Hindlimb muscle (tissue), 1 donor: Measurements from ENCODE around the gene NBEAL2. TPM values are rescaled to one million over a fixed set of nuclear protein-coding genes. Genes with fewer than 3 reads are reported as not detected.
"Not testable (repeated sequence)": the region's sequence is repeated elsewhere in the genome, so short reads cannot be mapped to it uniquely, and the experiment has no call there.

ENCODE experiments used
- DNase-seq: peaks from one replicate; pipeline ENCODE4 v3.0.0-alpha.2; 2013
- polyA plus RNA-seq: library from polyadenylated mRNA; unstranded; fragments of 120-200 nt; gene quantifications from one replicate; pipeline ENCODE4 v1.2.1, GENCODE V29; 2013; ENCODE audit not compliant: insufficient read length

The NBEAL2 gene
- polyA plus RNA-seq, 1 donor: 15.8 TPM

DNA sequence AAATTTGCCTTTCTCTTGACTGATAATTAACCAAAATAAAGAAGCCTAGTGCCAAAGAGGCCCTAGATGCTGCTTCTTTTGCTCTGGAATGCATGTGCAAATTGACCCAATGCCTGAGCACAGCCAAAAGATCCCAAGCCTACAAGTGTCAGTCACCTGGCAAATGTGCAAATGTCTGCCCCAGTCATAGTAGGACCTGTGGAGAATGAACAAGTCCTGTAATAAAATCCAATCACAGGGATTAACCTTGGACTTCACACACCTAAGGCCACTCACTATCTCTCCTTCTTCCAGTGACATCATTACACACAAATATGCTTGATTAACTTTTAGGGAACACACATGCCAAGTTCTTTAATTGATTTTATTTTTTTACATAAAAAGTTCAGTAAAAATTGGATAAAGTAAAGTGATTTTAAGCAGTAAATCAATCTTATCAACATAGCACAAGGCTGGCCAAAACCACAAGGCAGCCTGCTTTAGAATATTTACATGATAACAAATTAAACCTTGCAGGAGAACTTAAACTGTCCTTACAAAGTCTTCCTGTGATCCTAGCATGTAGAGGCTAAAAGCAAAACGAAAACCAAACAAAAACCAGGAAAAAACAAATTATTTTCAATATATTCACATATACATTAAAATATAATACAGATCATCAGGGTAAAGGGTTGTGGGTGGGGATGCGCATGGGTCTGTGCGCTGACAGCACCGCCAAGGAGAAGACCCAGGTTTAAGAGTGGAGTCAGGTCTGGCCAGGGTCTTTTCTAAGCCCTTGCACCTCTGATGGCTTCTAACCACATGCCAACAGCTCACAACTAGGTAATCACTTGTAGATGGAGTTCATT lies 36.8 kb downstream of the NBEAL2 start:
- no peak for DNase-seq

DNA sequence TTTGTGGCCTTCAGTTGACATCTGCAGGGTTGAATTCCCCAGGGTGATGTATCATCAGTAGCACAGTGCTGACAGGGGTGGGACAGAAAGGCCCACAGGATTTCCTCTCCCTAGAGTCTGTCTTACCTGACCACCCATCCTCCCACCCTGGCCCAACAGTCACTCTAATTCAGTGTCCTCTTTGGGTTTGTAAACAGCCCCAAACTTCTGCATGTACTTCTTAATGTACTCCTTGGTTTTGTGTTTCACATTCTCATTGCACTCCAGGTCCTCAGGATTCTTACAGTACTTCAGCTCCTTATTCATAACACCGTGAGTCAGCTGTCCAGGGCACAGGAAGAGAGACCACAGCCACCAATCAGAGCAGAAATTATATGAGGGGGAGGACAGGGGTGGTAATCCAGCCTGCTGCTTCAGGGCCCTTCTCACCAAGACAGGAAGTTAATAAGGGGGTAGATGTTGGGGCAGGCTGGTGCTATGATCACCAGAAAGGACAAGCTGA lies 37.5 kb downstream of the NBEAL2 start:
- no peak for DNase-seq

GRCh38 chr3:47017504-47018268 lies 38.2 kb downstream of the NBEAL2 start:
- DNase-seq: no peak

DNA sequence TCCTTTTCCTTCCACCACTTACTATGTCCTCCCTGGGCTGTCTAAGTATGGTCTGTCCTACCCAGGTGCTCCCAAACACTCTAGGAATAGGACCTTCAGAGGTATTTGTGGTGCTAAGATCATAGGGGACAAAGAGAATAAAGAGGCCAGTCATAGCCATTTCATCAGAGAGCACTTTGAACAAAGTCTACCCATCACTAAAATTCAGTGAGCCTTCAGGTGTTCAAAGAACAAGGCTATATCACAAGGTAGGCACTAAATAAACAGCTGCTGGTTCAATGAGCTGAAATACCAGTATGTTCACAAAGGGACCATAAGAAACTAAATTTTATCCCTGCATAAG lies 38.8 kb downstream of the NBEAL2 start:
- no peak for DNase-seq

GRCh38 chr3:47019201-47019600 lies 39.7 kb downstream of the NBEAL2 start:
- no peak for DNase-seq

GRCh38 chr3:47020311-47020710 lies 40.8 kb downstream of the NBEAL2 start:
- DNase-seq: no peak

- no peak for DNase-seq
Measured at GRCh38 chr3:47022641-47023071, 43.2 kb downstream of the NBEAL2 start.

- DNase-seq: no peak
Measured at GRCh38 chr3:47024932-47025331, 45.5 kb downstream of the NBEAL2 start.

- DNase-seq: not testable (repeated sequence)
Measured at GRCh38 chr3:47026432-47026831, 47.0 kb downstream of the NBEAL2 start.

GRCh38 chr3:47028146-47028545 lies 48.7 kb downstream of the NBEAL2 start:
- no peak for DNase-seq

DNA sequence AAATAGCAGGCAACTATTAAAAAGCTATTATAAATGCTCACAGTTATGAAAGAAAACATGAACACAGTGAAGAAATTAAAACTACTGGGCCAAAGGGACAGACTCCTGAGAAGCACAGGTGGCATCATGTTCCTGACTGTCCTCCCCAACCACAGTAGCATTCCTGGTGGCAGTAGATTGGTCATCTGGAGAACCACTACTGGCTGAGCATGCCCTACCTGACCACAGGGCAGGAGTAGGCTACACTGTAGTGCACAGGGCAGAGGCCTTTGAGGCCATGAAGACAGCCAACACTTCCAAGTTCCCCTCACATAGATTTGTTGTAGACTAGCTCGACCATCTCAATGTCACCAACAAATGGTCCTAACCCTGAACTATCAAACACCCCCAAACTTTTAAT lies 49.2 kb downstream of the NBEAL2 start:
- DNase-seq: no peak

GRCh38 chr3:47031041-47031440 lies 51.6 kb downstream of the NBEAL2 start:
- not testable (repeated sequence) for DNase-seq

- DNase-seq: no peak
Measured at GRCh38 chr3:47034868-47035489, 55.5 kb downstream of the NBEAL2 start.

DNA sequence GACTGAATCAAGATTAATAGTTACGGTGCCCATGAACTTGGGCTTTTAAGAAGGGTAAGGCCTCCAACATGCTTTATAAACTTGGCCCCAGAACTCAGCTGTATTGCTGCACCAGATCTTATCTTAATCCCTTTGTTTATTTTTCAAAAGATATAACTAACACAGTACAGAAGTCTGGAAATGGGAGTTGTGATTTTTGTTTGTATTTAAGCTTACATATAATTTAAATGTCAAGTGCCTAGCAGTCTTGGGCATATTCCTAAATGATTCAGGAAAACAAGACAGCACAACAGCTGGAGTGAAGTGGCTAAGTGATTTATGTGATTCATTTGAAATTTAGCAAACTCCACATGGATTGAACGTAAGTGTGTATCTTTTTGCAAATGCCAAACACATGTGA lies 56.2 kb downstream of the NBEAL2 start:
- DNase-seq: no peak

- DNase-seq: no peak
Measured at GRCh38 chr3:47036145-47036544, 56.7 kb downstream of the NBEAL2 start.

- not testable (repeated sequence) for DNase-seq
Measured at GRCh38 chr3:47037302-47037701, 57.8 kb downstream of the NBEAL2 start.

DNA sequence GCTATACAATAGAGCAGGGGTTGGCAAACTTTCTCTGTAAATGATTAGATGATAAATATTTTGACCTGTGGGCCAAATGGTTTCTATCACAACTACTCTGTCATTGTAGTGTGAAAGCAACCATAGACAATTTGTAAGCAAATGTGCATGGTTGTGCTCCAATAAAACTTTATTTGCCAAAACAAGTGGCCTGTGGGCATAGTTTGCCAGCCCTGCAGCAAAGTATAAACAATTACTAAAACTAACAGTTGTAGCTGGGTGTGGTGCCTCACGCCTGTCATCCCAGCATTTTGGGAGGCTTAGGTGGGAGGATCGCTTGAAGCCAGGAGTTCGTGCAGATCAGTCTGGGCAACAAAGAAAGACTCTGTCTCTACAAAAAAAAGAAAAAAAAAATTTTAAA lies 61.6 kb downstream of the NBEAL2 start:
- no peak for DNase-seq

GRCh38 chr3:47042231-47042791 lies 62.8 kb downstream of the NBEAL2 start:
- no peak for DNase-seq

- no peak for DNase-seq
Measured at GRCh38 chr3:47047069-47047468, 67.6 kb downstream of the NBEAL2 start.

DNA sequence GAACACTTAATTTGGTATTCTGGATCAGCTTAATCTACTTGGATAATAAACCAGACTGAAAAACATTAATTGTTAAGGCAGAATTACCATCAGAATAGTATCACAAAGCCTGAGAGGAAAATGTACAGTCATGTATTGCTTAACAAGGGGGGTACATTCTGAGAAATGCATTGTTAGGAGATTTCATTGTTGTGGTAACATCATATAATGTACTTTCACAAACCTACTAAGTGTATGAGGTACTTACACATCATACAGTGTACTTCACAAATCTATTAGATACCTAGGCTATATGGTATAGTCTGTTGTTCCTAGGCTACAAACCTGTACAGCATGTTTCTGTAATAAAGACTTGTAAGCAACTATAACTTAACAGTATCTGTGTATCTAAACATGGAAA lies 68.2 kb downstream of the NBEAL2 start:
- DNase-seq: no peak

- DNase-seq: no peak
Measured at GRCh38 chr3:47054412-47054811, 74.9 kb downstream of the NBEAL2 start.

- DNase-seq: no peak
Measured at GRCh38 chr3:47056705-47057104, 77.2 kb downstream of the NBEAL2 start.

DNA sequence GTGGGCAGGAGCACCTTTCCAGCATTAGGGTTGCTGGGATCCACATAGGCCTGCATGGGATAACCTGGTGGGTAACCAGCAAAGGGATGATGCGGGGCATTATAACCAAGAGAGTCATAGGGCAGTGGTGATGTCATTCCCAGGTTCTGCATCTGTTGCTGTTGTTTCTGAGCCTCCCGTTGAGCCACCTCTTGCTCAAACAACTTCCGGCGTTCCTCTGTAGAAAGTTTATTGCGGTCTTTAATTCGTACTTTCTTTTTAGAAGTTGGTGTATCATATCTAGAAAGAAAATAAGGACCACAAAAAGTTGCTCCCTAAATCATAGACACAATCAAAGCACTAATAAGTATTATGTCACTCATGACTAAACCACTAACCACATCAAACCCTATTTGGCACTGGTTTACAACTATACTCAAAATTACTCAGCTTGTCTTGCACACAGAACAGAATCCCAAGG lies 77.8 kb downstream of the NBEAL2 start:
- DNase-seq: no peak
